Stimulated activated CD8-positive, alpha-beta memory T cell treated with anti-CD3 and anti-CD28 coated beads, Interleukin-4, amount 100 ng/mL, for 4 hours (primary cell): ENCODE data around the gene C19orf25.
"Not testable (repeated sequence)": the region's sequence is repeated elsewhere in the genome, so short reads cannot be mapped to it uniquely, and the experiment has no call there.

Experiments
- DNase-seq, 2 donors: peaks; one replicate each; pipeline ENCODE4 v3.0.0-alpha.2; 2020; ENCODE audit warnings: low read depth in 2 of 2, low spot score in 1 of 2

Gene C19orf25

DNA sequence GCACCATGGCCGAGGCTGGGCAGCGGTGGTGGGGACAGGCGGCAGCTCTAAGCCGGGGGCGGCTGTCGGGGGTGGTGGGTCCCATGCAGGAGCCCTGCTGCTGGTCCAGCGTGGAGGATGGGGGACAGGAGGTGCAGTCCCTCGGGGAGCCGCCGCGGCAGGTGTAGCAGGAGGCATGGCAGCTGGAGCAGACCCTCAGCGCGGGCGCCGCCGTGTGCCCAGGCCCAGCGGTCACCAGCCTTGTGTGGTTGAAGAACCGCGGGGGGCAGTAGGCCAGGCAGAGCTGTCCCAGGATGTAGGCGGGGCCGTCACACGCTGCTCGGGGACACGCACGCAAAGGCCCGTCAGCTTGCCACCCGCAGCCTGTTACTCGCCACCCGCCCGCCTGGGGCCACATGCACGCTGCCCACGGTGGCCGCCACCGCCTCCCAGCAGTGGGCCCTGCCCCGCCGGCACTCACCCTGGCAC, 2.9 kb upstream of the C19orf25 start:
- DNase-seq, result no peak

DNA sequence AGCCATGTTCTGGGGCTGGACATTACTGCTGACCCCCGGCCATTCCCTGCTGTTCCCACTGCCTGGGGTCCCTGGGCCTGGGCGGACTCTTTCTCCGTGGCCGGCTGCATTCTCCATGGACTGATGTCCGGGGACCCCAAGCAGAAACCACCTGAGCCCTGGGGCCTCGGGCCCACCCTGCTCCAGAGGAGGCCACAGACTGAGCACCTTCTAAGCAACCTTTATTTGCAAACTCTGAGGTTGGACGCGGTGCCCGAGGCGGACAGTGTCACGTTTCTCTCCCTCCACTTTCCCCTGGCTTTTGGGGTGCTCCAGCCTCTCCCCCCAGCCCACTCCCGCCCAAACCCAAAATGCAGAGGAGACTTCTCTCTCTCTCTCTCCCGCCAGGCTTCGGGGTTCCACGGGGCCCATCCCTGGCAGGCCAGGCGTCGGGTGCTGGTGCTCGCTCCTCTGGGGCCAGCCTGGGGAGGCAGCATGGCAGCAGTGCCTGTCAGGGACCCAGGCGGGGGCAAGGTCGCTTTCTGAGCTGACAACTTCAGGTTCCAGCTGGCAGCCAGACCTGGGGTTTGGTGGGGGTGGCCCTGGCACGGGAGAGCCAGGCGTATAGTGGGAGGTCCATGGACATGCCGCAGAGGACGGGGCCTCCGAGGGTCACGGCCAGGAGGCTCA, 2.3 kb upstream of the C19orf25 start:
- no peak for DNase-seq

DNA sequence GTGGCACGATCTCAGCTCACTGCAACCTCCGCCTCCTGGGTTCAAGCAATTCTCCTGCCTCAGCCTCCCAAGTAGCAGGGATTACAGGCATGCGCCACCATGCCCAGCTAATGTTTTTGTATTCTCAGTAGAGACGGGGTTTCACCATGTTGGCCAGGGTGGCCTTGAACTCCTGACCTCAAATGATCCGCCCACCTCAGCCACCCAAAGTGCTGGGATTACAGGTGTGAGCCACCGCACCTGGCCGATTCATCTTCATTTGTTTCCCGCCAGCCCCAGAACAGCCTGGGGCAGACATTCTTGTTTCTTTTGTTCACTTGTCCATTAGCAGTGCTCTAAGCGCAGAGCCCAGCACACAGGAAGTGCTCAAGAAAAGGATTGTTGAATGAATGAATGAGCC, 2.0 kb downstream of the C19orf25 start:
- DNase-seq, result not testable (repeated sequence)

DNA sequence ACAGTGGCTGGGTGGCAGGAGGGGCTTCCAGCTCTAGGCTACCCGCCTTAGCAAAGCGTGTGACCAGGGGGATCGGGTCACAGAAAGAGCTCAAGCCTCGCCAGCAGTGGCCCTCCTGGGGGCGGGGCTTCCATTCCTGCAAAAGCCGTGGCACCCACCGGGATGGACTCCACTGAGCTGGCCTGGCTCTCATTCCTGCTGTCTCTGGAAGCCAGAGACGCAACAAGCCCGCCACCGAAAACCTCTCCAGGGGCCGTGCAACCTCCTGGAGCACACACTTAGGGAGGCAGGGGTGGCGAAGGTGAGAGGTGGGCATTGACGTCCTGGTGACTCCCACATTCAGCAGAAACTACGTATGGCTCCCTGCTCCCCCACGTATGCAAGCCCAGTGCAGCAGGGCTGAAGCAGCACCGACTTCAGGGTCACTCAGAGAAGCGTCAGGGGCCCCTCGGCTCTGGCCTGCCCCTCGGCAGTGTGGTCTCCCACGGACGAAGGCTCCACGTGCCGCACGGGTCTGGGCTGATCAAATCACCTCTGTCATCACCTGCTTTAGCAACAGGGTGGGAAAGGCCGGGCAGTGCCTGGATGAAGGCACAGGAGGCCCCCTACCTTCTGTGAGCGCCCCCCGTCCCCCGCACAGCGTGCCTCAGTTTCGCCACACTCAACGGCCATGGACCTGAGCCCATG, 3.1 kb downstream of the C19orf25 start:
- no peak for DNase-seq

DNA sequence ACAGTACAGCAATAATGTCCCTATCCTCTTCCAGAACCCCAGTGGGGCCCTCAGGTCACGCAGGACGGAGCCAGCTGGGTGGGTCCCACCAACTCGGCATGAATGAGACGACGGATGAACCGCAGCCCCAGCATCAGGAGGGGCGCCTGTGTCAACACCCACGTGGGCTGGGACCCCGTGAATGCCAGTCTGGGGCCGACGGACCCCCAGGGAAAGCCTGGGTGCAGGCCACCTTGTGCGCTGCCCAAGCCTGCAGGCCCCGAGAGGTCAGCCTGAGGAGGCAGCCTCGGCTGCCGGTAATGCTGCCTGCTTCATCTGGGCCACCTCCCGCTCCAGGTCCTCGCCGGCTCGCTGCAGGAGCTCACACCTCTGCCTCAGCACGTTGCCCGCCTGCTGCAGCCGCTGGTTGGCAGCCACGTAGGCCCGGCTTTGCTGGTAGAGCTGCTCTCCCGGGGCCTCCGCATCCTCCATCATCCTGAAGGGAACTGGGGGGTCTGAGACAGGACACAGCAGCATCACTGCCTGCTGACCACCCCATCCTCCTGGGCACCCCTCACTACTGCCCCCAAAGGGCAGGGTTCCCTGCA, 4.2 kb downstream of the C19orf25 start:
- no peak for DNase-seq

DNA sequence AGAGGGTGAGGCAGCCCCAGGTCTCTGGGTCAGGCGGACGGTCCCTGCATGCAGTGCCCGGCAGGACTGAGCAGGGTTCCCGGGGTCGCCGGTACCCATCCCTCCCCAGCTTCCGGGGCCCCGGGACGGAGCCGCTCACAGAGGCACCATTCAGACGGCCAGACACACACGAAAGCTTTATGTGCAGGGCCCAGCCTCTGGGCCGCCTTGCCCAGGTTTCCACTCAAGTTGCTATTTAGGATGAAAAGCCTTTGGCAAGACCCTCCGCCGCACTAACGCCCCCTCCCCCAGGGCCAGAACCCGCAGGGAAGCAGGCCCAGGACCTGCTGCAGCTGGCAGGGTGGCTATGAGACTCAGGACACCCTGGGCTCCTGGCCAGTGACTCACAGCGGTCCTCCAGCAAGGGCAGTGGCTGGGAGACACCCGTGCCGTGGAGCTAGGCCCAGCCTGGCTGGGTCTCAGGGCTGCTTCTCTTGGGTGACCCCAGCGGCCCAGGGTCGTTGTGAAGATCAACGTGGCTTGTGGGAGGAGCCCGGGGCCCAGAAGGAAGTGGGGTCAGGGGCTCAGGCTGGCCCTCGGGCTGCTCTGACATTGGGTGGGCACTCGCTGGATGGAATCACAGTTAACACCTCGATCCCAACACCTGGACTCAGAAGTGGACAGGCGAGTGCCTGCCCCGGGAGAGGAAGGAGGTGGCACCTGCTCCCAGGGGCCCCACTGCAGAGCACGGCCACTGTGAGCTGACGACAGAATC, 4.8 kb downstream of the C19orf25 start:
- no peak for DNase-seq

DNA sequence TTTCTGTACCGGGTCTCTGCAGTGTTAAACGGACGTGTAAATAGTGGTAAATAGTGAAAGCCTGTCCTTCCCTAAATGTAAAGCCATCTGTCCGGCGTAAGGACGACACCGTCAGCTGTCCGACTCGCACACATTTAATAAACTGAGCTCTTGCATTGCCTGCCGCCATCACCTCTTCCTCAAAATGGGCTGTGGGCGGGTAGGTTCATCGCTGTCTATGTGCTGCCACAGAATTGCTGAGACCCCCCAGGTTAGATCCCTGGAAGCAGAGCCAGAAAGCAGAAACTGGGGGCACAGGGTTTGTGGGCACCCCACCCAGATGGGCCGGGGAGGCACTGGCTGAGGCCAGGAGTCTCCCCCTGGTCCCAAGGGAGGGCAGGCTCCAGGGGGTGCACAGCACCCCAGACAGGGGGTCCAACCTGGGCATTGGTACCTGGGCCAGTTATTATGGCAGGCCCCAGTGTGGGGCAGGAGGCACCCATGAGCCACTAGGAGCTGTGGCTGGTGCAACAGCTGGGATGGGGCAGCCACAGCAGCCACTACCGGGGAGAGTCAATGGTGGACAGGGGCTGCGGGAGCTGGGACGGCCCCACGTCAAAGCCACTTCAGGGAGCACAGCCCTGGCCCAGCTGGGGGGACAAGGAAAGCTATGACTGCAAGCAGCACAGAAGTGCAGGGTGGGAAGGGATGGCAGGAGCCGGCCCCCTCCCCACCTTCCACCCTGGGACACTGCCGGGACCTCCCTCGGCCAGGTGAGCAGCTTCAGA, 5.7 kb downstream of the C19orf25 start:
- DNase-seq, result no peak

DNA sequence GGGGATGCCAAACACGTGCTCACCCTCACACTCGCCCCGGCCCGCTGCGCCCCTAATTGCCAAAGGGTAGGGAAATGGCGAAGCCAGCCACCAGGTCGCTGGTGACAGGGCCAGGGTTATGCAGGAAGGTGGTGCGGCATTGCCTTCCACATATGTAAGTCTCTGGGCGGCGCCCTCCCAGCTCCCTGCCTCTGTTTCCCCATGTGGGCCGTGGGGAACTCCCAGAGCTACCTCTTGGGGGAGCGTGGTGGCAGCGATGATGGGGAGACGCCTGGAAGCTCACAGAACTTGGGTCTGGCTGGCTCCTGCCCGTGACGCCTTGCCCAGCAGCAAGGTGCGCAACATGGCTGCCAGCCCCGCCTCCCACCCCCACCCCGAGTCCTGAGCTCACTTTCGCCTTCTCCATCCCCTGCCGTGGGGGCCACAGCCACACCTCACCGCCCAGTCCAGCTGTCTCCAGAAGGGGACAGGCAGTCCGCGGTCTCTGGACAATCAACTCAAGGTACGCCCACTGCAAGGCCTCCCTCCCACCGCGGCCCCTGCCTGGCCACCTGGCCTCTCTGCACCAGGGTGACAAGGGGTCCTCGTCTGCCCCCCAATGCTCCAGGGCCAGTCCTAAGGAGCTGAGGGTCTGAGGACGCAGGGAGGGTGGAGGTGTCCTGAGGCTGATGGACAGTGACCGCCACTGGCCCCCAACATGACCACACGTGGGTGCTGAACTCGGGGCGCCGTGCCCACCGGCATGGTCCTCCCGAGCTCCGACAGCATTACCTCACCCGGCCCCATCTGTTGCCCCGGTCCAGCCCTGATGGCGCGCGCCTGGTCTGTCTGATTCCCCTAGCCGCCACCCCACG, 6.6 kb downstream of the C19orf25 start:
- no peak for DNase-seq

DNA sequence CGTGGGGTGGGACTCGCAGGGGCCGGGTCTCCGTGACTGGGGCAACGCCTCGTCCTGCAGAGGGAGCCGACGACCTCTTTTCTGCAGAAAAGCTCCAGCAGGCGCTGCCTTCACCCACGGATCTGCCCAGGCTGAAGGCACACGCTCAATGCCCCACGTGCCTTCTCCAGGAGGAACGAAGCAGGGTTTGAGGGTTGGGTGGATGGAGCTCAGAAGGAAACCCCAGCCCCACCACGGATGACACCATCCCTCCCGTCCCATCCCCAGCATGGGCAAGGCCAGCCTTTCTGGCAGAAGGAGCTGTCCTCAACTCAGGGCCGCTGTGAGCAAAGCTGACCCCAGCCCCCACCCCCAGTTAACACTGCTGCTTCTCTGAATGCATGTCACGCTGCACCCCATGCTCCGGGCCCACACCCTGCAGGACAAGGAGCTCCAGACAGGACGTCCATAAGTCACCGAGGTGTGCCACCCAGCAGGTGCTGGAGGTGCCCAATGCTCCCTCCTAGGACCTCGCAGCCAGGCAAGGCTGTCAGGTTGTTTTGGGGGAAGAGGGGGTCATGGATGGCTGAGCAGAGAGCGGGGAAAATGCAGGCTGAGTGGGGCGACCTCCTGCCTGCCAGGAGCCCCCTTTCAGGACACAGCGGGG, 7.4 kb downstream of the C19orf25 start:
- DNase-seq, result no peak

DNA sequence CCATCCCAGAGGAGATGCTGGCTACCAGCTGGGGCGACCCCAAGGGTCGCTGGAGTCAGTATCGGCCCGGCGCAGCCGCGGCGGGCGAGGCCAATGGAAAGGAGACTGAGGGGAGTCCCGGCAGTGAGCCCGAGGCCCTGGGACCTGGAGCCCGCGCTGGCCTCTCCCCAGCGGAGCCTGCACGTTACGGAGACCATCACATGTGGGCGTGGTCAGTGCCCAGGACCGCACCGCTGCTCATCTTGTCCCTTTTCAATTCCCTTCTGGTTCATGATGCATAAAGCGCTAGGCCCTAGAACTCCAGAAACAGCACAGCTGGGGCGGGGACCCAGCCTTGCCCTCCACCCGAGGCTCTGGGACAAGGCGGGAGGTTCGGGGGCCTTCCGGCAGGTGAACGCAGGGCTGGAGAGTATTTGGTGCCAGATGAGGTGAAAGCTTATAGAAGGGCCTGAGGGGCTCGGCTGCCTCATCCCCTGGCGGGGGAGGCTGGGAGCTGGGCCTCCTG, 8.0 kb downstream of the C19orf25 start:
- DNase-seq, result no peak

DNA sequence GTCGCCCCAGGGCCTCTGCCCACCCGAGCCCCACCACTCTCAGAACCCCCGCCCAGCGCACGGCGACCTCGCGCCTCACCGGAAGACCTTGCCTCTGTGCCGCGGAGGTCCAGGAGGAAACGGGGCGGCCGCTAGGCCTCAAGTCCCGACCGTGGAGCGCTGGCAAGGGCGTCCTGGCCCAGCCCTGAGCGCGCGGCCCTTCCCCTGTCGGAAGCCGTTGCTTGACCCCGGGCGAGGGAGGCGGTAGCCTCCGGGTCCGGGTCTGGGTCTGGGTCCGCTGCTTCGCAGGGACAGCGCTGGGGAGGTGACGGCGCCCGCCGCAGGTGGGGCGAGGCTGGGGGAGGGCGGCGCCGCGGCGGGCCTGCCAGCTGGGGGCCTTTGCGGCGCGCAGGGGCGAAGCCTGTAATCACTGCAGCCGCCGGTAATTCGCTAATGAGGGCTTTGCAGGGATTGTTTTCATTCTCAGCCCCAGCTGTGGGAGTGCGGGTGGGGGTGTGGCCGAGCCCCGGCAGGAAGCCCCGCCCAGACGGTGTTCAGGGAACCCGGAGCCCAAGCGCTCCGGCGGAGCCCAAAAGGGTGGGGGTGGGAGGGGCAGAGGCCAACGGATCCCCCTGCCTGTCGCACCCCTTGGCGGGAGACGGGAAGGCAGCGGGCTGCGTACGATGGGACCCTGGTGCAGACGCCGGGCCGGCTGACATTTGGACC, 8.6 kb downstream of the C19orf25 start:
- DNase-seq, result peak; percentile 49 to 51

DNA sequence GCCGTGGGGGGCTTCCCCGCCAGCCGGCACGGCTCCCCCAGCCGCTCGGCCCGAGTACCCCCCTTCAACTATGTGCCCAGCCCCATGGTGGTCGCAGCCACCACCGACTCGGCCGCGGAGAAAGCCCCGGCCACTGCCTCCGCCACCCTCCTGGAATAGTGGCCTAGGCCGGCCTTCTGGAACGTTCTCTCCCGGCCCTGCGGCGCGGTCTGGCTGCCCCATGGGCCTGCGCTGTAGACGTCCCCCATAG, 9.0 kb downstream of the C19orf25 start:
- DNase-seq, result no peak

DNA sequence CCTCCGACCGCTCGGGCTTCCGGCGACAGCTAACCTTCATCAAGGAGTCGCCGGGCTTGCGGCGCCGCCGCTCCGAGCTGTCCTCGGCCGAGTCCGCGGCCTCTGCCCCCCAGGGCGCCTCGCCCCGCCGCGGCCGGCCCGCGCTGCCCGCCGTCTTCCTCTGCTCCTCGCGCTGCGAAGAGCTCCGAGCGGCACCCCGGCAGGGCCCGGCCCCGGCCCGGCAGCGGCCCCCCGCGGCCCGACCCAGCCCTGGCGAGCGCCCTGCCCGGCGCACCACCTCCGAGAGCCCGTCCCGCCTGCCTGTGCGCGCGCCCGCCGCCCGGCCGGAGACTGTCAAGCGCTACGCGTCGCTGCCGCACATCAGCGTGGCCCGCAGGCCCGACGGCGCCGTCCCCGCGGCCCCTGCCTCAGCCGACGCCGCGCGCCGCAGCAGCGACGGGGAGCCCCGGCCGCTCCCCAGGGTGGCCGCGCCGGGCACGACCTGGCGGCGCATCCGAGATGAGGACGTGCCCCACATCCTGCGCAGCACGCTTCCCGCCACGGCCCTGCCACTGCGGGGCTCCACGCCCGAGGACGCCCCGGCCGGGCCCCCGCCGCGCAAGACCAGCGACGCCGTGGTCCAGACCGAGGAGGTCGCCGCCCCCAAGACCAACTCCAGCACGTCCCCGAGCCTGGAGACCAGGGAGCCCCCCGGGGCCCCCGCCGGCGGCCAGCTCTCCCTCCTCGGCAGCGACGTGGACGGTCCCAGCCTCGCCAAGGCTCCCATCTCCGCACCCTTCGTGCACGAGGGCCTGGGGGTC, 9.6 kb downstream of the C19orf25 start:
- no peak for DNase-seq

DNA sequence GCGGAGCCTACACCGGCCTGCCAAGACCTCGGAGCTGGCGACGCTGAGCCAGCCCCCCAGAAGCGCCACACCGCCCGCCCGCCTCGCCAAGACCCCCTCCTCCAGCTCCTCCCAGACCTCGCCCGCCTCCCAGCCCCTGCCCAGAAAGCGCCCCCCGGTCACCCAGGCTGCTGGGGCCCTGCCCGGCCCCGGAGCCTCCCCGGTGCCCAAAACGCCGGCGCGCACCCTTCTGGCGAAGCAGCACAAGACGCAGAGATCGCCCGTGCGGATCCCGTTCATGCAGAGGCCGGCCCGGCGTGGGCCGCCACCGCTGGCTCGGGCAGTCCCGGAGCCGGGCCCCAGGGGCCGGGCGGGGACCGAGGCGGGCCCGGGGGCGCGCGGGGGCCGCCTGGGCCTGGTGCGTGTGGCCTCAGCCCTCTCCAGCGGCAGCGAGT, 10.2 kb downstream of the C19orf25 start:
- DNase-seq, result no peak

DNA sequence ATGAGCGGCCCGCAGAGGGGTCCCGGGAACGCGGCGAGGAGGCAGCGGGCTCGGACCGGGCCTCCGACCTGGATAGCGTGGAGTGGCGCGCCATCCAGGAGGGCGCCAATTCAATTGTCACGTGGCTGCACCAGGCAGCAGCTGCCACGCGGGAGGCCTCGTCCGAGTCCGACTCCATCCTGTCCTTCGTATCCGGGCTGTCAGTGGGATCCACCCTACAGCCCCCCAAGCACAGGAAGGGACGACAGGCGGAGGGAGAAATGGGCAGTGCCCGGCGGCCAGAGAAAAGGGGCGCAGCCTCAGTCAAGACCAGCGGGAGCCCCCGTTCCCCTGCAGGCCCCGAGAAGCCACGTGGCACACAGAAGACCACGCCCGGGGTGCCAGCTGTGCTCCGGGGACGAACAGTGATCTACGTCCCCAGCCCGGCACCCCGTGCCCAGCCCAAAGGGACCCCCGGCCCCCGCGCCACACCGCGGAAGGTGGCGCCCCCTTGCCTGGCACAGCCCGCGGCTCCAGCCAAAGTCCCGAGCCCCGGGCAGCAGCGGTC, 10.7 kb downstream of the C19orf25 start:
- DNase-seq, result no peak

DNA sequence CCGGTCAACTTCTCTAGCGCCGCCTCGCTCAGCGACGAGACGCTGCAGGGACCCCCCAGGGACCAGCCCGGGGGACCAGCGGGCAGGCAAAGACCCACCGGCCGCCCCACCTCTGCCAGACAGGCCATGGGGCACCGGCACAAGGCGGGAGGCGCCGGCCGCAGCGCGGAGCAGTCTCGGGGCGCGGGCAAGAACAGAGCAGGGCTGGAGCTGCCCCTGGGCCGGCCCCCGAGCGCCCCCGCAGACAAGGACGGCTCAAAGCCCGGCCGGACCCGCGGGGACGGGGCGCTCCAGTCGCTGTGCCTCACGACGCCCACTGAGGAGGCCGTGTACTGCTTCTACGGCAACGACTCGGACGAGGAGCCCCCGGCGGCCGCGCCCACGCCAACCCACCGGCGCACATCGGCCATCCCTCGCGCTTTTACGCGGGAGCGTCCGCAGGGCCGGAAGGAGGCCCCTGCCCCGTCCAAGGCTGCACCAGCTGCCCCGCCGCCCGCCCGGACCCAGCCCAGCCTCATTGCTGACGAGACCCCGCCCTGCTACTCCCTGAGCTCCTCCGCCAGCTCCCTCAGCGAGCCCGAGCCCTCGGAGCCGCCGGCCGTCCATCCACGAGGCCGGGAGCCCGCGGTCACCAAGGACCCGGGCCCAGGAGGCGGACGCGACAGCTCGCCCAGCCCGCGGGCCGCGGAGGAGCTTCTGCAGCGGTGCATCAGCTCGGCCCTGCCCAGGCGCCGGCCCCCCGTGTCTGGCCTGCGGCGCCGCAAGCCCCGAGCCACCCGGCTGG, 11.3 kb downstream of the C19orf25 start:
- no peak for DNase-seq

DNA sequence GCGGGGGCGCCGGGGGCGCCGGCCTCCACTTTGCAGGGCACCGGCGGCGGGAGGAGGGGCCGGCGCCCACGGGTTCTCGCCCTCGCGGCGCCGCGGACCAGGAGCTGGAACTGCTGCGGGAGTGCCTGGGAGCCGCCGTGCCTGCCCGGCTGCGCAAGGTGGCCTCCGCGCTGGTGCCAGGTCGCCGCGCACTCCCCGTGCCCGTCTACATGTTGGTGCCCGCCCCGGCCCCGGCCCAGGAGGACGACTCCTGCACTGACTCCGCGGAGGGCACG, 11.9 kb downstream of the C19orf25 start:
- DNase-seq, result no peak
